Testis (tissue), 2 donors: ENCODE data around the gene RMI2.

Experiments
- CTCF ChIP-seq, 3 experiments: fragments of 450-650 bp in 2 of 3; fragments of 200-600 bp in 1 of 3; sonication (generic) in 1 of 3; IDR thresholded peaks; one replicate each; pipeline ENCODE4 v1.5.1; 2016 to 2019; ENCODE audit warnings: antibody characterized with exemption in 3 of 3, mild to moderate bottlenecking in 2 of 3, moderate library complexity in 1 of 3
- POLR2A ChIP-seq: fragments of 450-650 bp; IDR thresholded peaks from one replicate; pipeline ENCODE4 v1.6.1; 2017; ENCODE audit warnings: antibody characterized with exemption, mild to moderate bottlenecking, moderate library complexity

GRCh38 chr16:11348737-11349598, 3.7 kb downstream of the RMI2 start:
- TF ChIP-seq CTCF (IDR thresholded peaks at IDR 0.05) (no peak), POLR2A (no peak)
